ENCODE measurements around the gene ANTXR2.
A peak's percentile ranks its signal among the peaks of the same experiment; 100 is the strongest.

ANTXR2 gene

GRCh38 chr4:79979785-79980437 is 93.1 kb downstream of the ANTXR2 start:
- DNase-seq: no peak

- DNase-seq: no peak
Measured at GRCh38 chr4:79977131-79977840, 95.7 kb downstream of the ANTXR2 start.

- no peak for DNase-seq
Measured at GRCh38 chr4:79964400-79965211, 108.4 kb downstream of the ANTXR2 start.

- DNase-seq: no peak
Measured at GRCh38 chr4:79964020-79964399, 109.0 kb downstream of the ANTXR2 start.

GRCh38 chr4:79959652-79960051 is 113.4 kb downstream of the ANTXR2 start:
- DNase-seq: no peak

- no peak for DNase-seq
Measured at GRCh38 chr4:79958466-79959264, 114.4 kb downstream of the ANTXR2 start.

- DNase-seq: no peak
Measured at GRCh38 chr4:79949178-79949577, 123.9 kb downstream of the ANTXR2 start.

GRCh38 chr4:79948739-79949138 is 124.3 kb downstream of the ANTXR2 start:
- DNase-seq: no peak

- DNase-seq: no peak
Measured at GRCh38 chr4:79948261-79948660, 124.8 kb downstream of the ANTXR2 start.

- DNase-seq: no peak
Measured at GRCh38 chr4:79947386-79947785, 125.6 kb downstream of the ANTXR2 start.

- no peak for DNase-seq
Measured at GRCh38 chr4:79935274-79935673, 137.8 kb downstream of the ANTXR2 start.

GRCh38 chr4:79934660-79935059 is 138.4 kb downstream of the ANTXR2 start:
- no peak for DNase-seq

- DNase-seq: no peak
Measured at GRCh38 chr4:79927931-79928330, 145.1 kb downstream of the ANTXR2 start.

GRCh38 chr4:79923281-79923680 is 149.7 kb downstream of the ANTXR2 start:
- DNase-seq: no peak

GRCh38 chr4:79922011-79922410 is 151.0 kb downstream of the ANTXR2 start:
- peak; percentile 4 for DNase-seq

GRCh38 chr4:79920163-79920853 is 152.7 kb downstream of the ANTXR2 start:
- DNase-seq: no peak

GRCh38 chr4:79918292-79918691 is 154.7 kb downstream of the ANTXR2 start:
- no peak for DNase-seq

GRCh38 chr4:79917246-79917645 is 155.8 kb downstream of the ANTXR2 start:
- no peak for DNase-seq

GRCh38 chr4:79915246-79915645 is 157.8 kb downstream of the ANTXR2 start:
- no peak for DNase-seq

GRCh38 chr4:79913581-79913980 is 159.4 kb downstream of the ANTXR2 start:
- DNase-seq: no peak

- DNase-seq: no peak
Measured at GRCh38 chr4:79907001-79907400, 166.0 kb downstream of the ANTXR2 start.

- no peak for DNase-seq
Measured at GRCh38 chr4:79906303-79906702, 166.7 kb downstream of the ANTXR2 start.

Data from NCI-H345 (cell line).